PC-9 (cell line): ENCODE results near the gene QRICH2. TPM values are rescaled to one million over a fixed set of nuclear protein-coding genes. Genes with fewer than 3 reads are reported as not detected.

Experiments used
- BruUV-seq: library from RNA; stranded (reverse); fragments of 400-500 nt; replicated peaks from 2 replicates; lab custom pipeline; 2021; lab: Mats Ljungman, UMichigan
- CTCF ChIA-PET: fragments of 300-600 bp; sonication (Branson Sonifier 250); formaldehyde crosslinking; loops from one replicate; lab custom pipeline; 2022; ENCODE audit warnings: antibody characterized with exemption; lab: Charles Lee
- POLR2A ChIA-PET: fragments of 300-600 bp; sonication (Branson Sonifier 250); formaldehyde crosslinking; loops from one replicate; lab custom pipeline; 2022; ENCODE audit warnings: antibody characterized with exemption; ENCODE audit not compliant: unreplicated experiment; lab: Charles Lee
- DNase-seq, 2 experiments: peaks; one replicate each; pipeline versions ENCODE4 v3.0.0 to v3.0.0-alpha.2; 2015 to 2022; ENCODE audit warnings: mixed read lengths in 1 of 2
- H2AFZ ChIP-seq: fragments of 200-600 bp; sonication (generic); 2 replicates; pipeline ENCODE4 v1.8.1; 2017; ENCODE audit warnings: antibody characterized with exemption
- H3F3A ChIP-seq: fragments of 200-600 bp; sonication (generic); 2 replicates; pipeline ENCODE4 v1.8.1; 2017; ENCODE audit warnings: antibody characterized with exemption, mild to moderate bottlenecking, low read depth; ENCODE audit not compliant: insufficient read depth
- H3K27ac ChIP-seq: fragments of 200-600 bp; sonication (generic); 2 replicates; pipeline ENCODE4 v1.6.1; 2016; ENCODE audit warnings: mixed run types
- H3K27me3 ChIP-seq: fragments of 200-600 bp; sonication (generic); 2 replicates; pipeline ENCODE4 v1.6.1; 2016; ENCODE audit warnings: low read depth, mixed run types; ENCODE audit not compliant: insufficient read depth
- H3K36me3 ChIP-seq: fragments of 200-600 bp; sonication (generic); 2 replicates; pipeline ENCODE4 v1.6.1; 2016; ENCODE audit warnings: low read depth, mixed run types
- H3K4me1 ChIP-seq: fragments of 200-600 bp; sonication (generic); replicated peaks from 2 replicates; pipeline ENCODE4 v1.6.1; 2016; ENCODE audit warnings: mixed run types; ENCODE audit not compliant: insufficient read depth
- H3K4me2 ChIP-seq: fragments of 200-600 bp; sonication (generic); 2 replicates; pipeline ENCODE4 v1.6.1; 2017; ENCODE audit warnings: mixed run types
- H3K4me3 ChIP-seq: fragments of 200-600 bp; sonication (generic); 2 replicates; pipeline ENCODE4 v1.6.1; 2016; ENCODE audit warnings: mixed run types
- H3K79me2 ChIP-seq: fragments of 200-600 bp; sonication (generic); 2 replicates; pipeline ENCODE4 v1.6.1; 2017; ENCODE audit warnings: low read depth, mixed run types
- H3K9me2 ChIP-seq: fragments of 200-600 bp; sonication (generic); 2 replicates; pipeline ENCODE4 v1.8.1; 2017; ENCODE audit warnings: mild to moderate bottlenecking; ENCODE audit not compliant: insufficient read depth
- H3K9me3 ChIP-seq: fragments of 200-600 bp; sonication (generic); 2 replicates; pipeline ENCODE4 v1.8.1; 2016; ENCODE audit warnings: low read depth; ENCODE audit not compliant: insufficient read depth
- H4K20me1 ChIP-seq: fragments of 200-600 bp; sonication (generic); 2 replicates; pipeline ENCODE4 v1.8.1; 2017; ENCODE audit not compliant: insufficient read depth
- CTCF ChIP-seq: fragments of 200-600 bp; sonication (generic); conservative IDR thresholded peaks from 2 replicates; pipeline ENCODE4 v1.6.1; 2017; ENCODE audit warnings: mixed run types, antibody characterized with exemption, mild to moderate bottlenecking, moderate library complexity
- EZH2 ChIP-seq: fragments of 200-600 bp; sonication (generic); IDR thresholded peaks from 2 replicates; pipeline ENCODE4 v1.8.0; 2017; ENCODE audit warnings: antibody characterized with exemption, low read depth
- intact Hi-C: fragments of 100-400 bp; cut with micrococcal nuclease; formaldehyde crosslinking; loops from one replicate; pipeline ENCODE4 v1.10.0; 2022; ENCODE audit not compliant: unreplicated experiment
- total RNA-seq: library from RNA; stranded (reverse); gene quantifications from 2 replicates; pipeline ENCODE4 v1.2.3, GENCODE V29; 2021

Gene QRICH2
- total RNA-seq, 1 experiment from 2014 or later, result 3.3 TPM

- H3K27ac ChIP-seq, result no peak overlapping the region
- peak; percentile 47 to 83 for DNase-seq
- H3K4me3 ChIP-seq, result no peak overlapping the region
- BruUV-seq, result no TSS peak
- intact Hi-C loops, result loop anchor here (1.0 to 10.0 kb wide), 5 partner anchors 97 to 504 kb away; partner anchors contain the start of gene MRPL38
- CTCF ChIA-PET, result interaction anchor here (0.5 to 1.3 kb wide), 13 partner anchors 15 to 280 kb away, joined by 3 to 5 read pairs (median 3); no protein-coding TSS in a partner anchor
- H3K4me1 ChIP-seq, result peaks cover 15% of the 10 kb centered on the region
- H3K36me3 ChIP-seq, result no peaks in the 10 kb centered on the region
- no peaks in the 10 kb centered on the region for H4K20me1 ChIP-seq
- H2AFZ ChIP-seq, result no peak overlapping the region
- no peaks in the 10 kb centered on the region for H3K9me3 ChIP-seq
- peaks cover 4% of the 10 kb centered on the region for H3F3A ChIP-seq
- POLR2A ChIA-PET, result interaction anchor here (0.6 kb wide), 1 partner anchor 301 kb away, joined by 5 read pairs; no protein-coding TSS in a partner anchor
- no peak overlapping the region for H3K4me2 ChIP-seq
- H3K9me2 ChIP-seq, result no peaks in the 10 kb centered on the region
- H3K27me3 ChIP-seq, result no peaks in the 10 kb centered on the region
- TF ChIP-seq CTCF (peak; percentile 94), EZH2 (no peak)
- H3K79me2 ChIP-seq, result no peaks in the 10 kb centered on the region
These were observed 28.9 kb downstream of the QRICH2 start for GRCh38 chr17:76278952-76279741.

GRCh38 chr17:76278268-76278908 is 29.7 kb downstream of the QRICH2 start:
- Histone ChIP-seq H3K4me2 (no peak overlapping the region), H3K4me1 (peaks cover 15% of the 10 kb centered on the region), H3K4me3 (no peak overlapping the region), H3K79me2 (no peaks in the 10 kb centered on the region), H3K9me3 (no peaks in the 10 kb centered on the region), H2AFZ (no peak overlapping the region), H3K27ac (no peak overlapping the region), H3K9me2 (no peaks in the 10 kb centered on the region), H3K27me3 (no peaks in the 10 kb centered on the region), H3F3A (peaks cover 4% of the 10 kb centered on the region), H3K36me3 (no peaks in the 10 kb centered on the region), H4K20me1 (no peaks in the 10 kb centered on the region)
- no TSS peak for BruUV-seq
- POLR2A ChIA-PET, result interaction anchor here (0.5 to 0.8 kb wide), 2 partner anchors 23 to 132 kb away, joined by 3 to 6 read pairs; no protein-coding TSS in a partner anchor
- intact Hi-C loops, result loop anchor here (5.0 to 10.0 kb wide), 4 partner anchors 96 to 504 kb away; partner anchors contain the start of gene MRPL38
- CTCF ChIA-PET, result interaction anchor here (0.5 to 0.6 kb wide), 2 partner anchors 173 to 223 kb away, joined by 3 to 4 read pairs; no protein-coding TSS in a partner anchor
- no peak for DNase-seq
- TF ChIP-seq EZH2, result no peak
- TF ChIP-seq CTCF, result no peak
